GM19328 (cell line): Measurements from ENCODE around the gene TRAM2.
"Not testable (repeated sequence)": the region's sequence is repeated elsewhere in the genome, so short reads cannot be mapped to it uniquely, and the experiment has no call there.

Source experiments
- ATAC-seq: cut with Tn5 transposase; IDR thresholded peaks from one replicate; pipeline ENCODE4 v1.9.1; 2021; ENCODE audit warnings: mild to moderate bottlenecking, moderate library complexity; ENCODE audit not compliant: unreplicated experiment

TRAM2 gene

GRCh38 chr6:52497652-52498408 is 79.0 kb downstream of the TRAM2 start:
- peak; percentile 85 for ATAC-seq

GRCh38 chr6:52496631-52497030 is 80.2 kb downstream of the TRAM2 start:
- no peak for ATAC-seq

GRCh38 chr6:52495922-52496321 is 80.9 kb downstream of the TRAM2 start:
- no peak for ATAC-seq

- ATAC-seq: no peak
Measured at GRCh38 chr6:52494298-52495072, 82.4 kb downstream of the TRAM2 start.

- ATAC-seq: no peak
Measured at GRCh38 chr6:52493669-52494068, 83.2 kb downstream of the TRAM2 start.

- peak; percentile 61 for ATAC-seq
Measured at GRCh38 chr6:52491203-52492069, 85.4 kb downstream of the TRAM2 start.

GRCh38 chr6:52489881-52490280 is 87.0 kb downstream of the TRAM2 start:
- no peak for ATAC-seq

- ATAC-seq: no peak
Measured at GRCh38 chr6:52483671-52484003, 93.2 kb downstream of the TRAM2 start.

GRCh38 chr6:52482903-52483670 is 93.8 kb downstream of the TRAM2 start:
- no peak for ATAC-seq

- ATAC-seq: no peak
Measured at GRCh38 chr6:52475307-52475706, 101.6 kb downstream of the TRAM2 start.

- no peak for ATAC-seq
Measured at GRCh38 chr6:52474173-52474572, 102.7 kb downstream of the TRAM2 start.

- not testable (repeated sequence) for ATAC-seq
Measured at GRCh38 chr6:52461194-52461593, 115.7 kb downstream of the TRAM2 start.

- no peak for ATAC-seq
Measured at GRCh38 chr6:52457096-52457495, 119.8 kb downstream of the TRAM2 start.

GRCh38 chr6:52454556-52454955 is 122.3 kb downstream of the TRAM2 start:
- no peak for ATAC-seq
